Keratinocyte (primary cell): ENCODE results near the gene ADCY4. TPM values are rescaled to one million over a fixed set of nuclear protein-coding genes. Genes with fewer than 3 reads are reported as not detected.

Experiments
- DNase-seq: peaks from one replicate; pipeline ENCODE4 v3.0.0-alpha.2; 2011; ENCODE audit warnings: low read depth, missing footprints, low spot score
- FAIRE-seq: peaks from 2 replicates; lab custom pipeline; 2011; peaks lifted over from hg19 to GRCh38; lab: Jason Lieb, UNC
- H2AFZ ChIP-seq: 2 replicates; pipeline ENCODE4 v1.6.0; 2012; ENCODE audit warnings: low read length, control low read depth, inconsistent platforms; ENCODE audit not compliant: control insufficient read depth
- H3K27ac ChIP-seq: 2 replicates; pipeline ENCODE4 v1.5.1; 2011; ENCODE audit warnings: low read length; ENCODE audit not compliant: control insufficient read depth, insufficient read depth
- H3K27me3 ChIP-seq: 3 replicates; pipeline ENCODE4 v1.6.0; 2011; ENCODE audit warnings: low read length; ENCODE audit not compliant: control insufficient read depth, insufficient read depth; ENCODE audit errors: extremely low read depth
- H3K36me3 ChIP-seq, 2 experiments: 2 replicates in 1 of 2; 3 replicates in 1 of 2; pipeline ENCODE4 v1.5.1; 2011; ENCODE audit warnings: low read length in 2 of 2, mild to moderate bottlenecking in 1 of 2; ENCODE audit not compliant: control insufficient read depth in 2 of 2, insufficient read depth in 2 of 2; ENCODE audit errors: extremely low read depth in 1 of 2
- H3K4me1 ChIP-seq: 3 replicates; pipeline ENCODE4 v1.5.1; 2011; ENCODE audit warnings: low read length; ENCODE audit not compliant: control insufficient read depth, insufficient read depth; ENCODE audit errors: extremely low read depth
- H3K4me2 ChIP-seq: 3 replicates; pipeline ENCODE4 v1.6.0; 2011; ENCODE audit warnings: low read depth, low read length; ENCODE audit not compliant: control insufficient read depth, insufficient read depth; ENCODE audit errors: extremely low read depth
- H3K4me3 ChIP-seq, 3 experiments: fragments of 200-600 bp in 1 of 3; sonication (generic) in 1 of 3; 2 replicates in 2 of 3; 3 replicates in 1 of 3; pipeline ENCODE4 v1.5.1; 2011 to 2016; ENCODE audit warnings: low read length in 3 of 3, mild to moderate bottlenecking in 3 of 3, control low read depth in 2 of 3, inconsistent platforms in 1 of 3, low read depth in 1 of 3, mixed read lengths in 1 of 3, mixed run types in 1 of 3, moderate library complexity in 1 of 3; ENCODE audit not compliant: control insufficient read depth in 2 of 3, insufficient read depth in 2 of 3; ENCODE audit errors: extremely low read depth in 1 of 3
- H3K79me2 ChIP-seq: 2 replicates; pipeline ENCODE4 v1.6.0; 2012; ENCODE audit warnings: low read length; ENCODE audit not compliant: control insufficient read depth, insufficient read depth
- H3K9ac ChIP-seq: 3 replicates; pipeline ENCODE4 v1.6.0; 2011; ENCODE audit warnings: low read length; ENCODE audit not compliant: control insufficient read depth, insufficient read depth; ENCODE audit errors: extremely low read depth
- H3K9me1 ChIP-seq: 3 replicates; pipeline ENCODE4 v1.6.0; 2011; ENCODE audit warnings: low read length; ENCODE audit not compliant: control insufficient read depth, insufficient read depth; ENCODE audit errors: extremely low read depth
- H3K9me3 ChIP-seq: 2 replicates; pipeline ENCODE4 v1.5.1; 2012; ENCODE audit warnings: low read depth, low read length; ENCODE audit not compliant: control insufficient read depth
- H4K20me1 ChIP-seq: 3 replicates; pipeline ENCODE4 v1.6.0; 2011; ENCODE audit warnings: low read length; ENCODE audit not compliant: control insufficient read depth, insufficient read depth; ENCODE audit errors: extremely low read depth
- CTCF ChIP-seq, 3 experiments: IDR thresholded peaks in 1 of 3; conservative IDR thresholded peaks in 1 of 3; optimal IDR thresholded peaks in 1 of 3; 2 replicates in 2 of 3; 3 replicates in 1 of 3; pipeline versions ENCODE3 to v1.5.1; 2011; ENCODE audit warnings: low read length in 3 of 3, mild to moderate bottlenecking in 3 of 3, moderate library complexity in 2 of 3, control low read depth in 1 of 3, inconsistent platforms in 1 of 3; ENCODE audit not compliant: insufficient read depth in 2 of 3; ENCODE audit errors: extremely low read depth in 1 of 3
- EZH2 ChIP-seq: IDR thresholded peaks from one replicate; pipeline ENCODE4 v1.6.1; 2012; ENCODE audit warnings: inconsistent platforms, mild to moderate bottlenecking, low read length, moderate library complexity
- dilution Hi-C: fragments of 300-500 bp; cut with MboI; formaldehyde crosslinking; loops from one replicate; pipeline ENCODE4 v1.7.0; 2020; ENCODE audit warnings: low sequenced_read_pairs; ENCODE audit not compliant: extremely low pct_ligation_motif_present
- polyA plus RNA-seq, 5 experiments: library from polyadenylated mRNA; depleted of rRNA in 3 of 5; stranded (reverse) in 3 of 5; stranded (forward) in 1 of 5; unstranded in 1 of 5; fragments of >200 nt; gene quantifications; 1 replicate in 1 of 5; 2 replicates in 3 of 5; 3 replicates in 1 of 5; pipeline versions ENCODE4 v1.2.1 to v1.2.3, GENCODE V29; 2011 to 2012; ENCODE audit warnings: missing spikeins in 2 of 5, low read depth in 1 of 5, low replicate concordance in 1 of 5

ADCY4 gene
- polyA plus RNA-seq, 1 donor (not counting 4 experiments of a cell fraction or from before 2014, with no cell fraction given), result 0.21 TPM

GRCh38 chr14:24379907-24380730 is 45.2 kb upstream of the ADCY4 start:
- dilution Hi-C loops, result no loop called here
- Histone ChIP-seq H4K20me1 (no peaks in the 10 kb centered on the region), H3K4me1 (peaks cover 11% of the 10 kb centered on the region), H3K4me3 (no peak overlapping the region), H3K9me3 (no peaks in the 10 kb centered on the region), H3K9ac (no peak overlapping the region), H3K79me2 (no peaks in the 10 kb centered on the region), H3K27ac (no peak overlapping the region), H2AFZ (no peak overlapping the region), H3K36me3 (no peaks in the 10 kb centered on the region), H3K27me3 (no peaks in the 10 kb centered on the region), H3K4me2 (no peak overlapping the region), H3K9me1 (no peaks in the 10 kb centered on the region)
- no peak for DNase-seq
- no peak for FAIRE-seq
- TF ChIP-seq CTCF (optimal IDR thresholded peaks at IDR 0.05 in 1 of 3, IDR thresholded peaks at IDR 0.05 in 1 of 3, conservative IDR thresholded peaks at IDR 0.05 in 1 of 3; ENCODE audit: extremely low read depth in 1 of 3, insufficient read depth in 2 of 3, low read length in 3 of 3), result no peak

- TF ChIP-seq EZH2, result no peak
- TF ChIP-seq CTCF (optimal IDR thresholded peaks at IDR 0.05 in 1 of 3, IDR thresholded peaks at IDR 0.05 in 1 of 3, conservative IDR thresholded peaks at IDR 0.05 in 1 of 3; ENCODE audit: extremely low read depth in 1 of 3, insufficient read depth in 2 of 3, low read length in 3 of 3), result no peak
- H3K79me2 ChIP-seq, result no peaks in the 10 kb centered on the region
- H3K9me3 ChIP-seq, result no peaks in the 10 kb centered on the region
- no peaks in the 10 kb centered on the region for H4K20me1 ChIP-seq
- FAIRE-seq, result no peak
- H3K4me2 ChIP-seq, result no peak overlapping the region
- dilution Hi-C loops, result no loop called here
- peak overlapping the region; percentile 0 for H3K9ac ChIP-seq
- H3K9me1 ChIP-seq, result no peaks in the 10 kb centered on the region
- no peak overlapping the region for H2AFZ ChIP-seq
- H3K27me3 ChIP-seq, result no peaks in the 10 kb centered on the region
- no peak overlapping the region for H3K4me3 ChIP-seq
- no peak for DNase-seq
- H3K4me1 ChIP-seq, result peaks cover 11% of the 10 kb centered on the region
- no peaks in the 10 kb centered on the region for H3K36me3 ChIP-seq
- H3K27ac ChIP-seq, result no peak overlapping the region
Measured at GRCh38 chr14:24378981-24379906, 44.4 kb upstream of the ADCY4 start.
